ENCODE measurements around the gene IPCEF1.

The IPCEF1 gene

DNA sequence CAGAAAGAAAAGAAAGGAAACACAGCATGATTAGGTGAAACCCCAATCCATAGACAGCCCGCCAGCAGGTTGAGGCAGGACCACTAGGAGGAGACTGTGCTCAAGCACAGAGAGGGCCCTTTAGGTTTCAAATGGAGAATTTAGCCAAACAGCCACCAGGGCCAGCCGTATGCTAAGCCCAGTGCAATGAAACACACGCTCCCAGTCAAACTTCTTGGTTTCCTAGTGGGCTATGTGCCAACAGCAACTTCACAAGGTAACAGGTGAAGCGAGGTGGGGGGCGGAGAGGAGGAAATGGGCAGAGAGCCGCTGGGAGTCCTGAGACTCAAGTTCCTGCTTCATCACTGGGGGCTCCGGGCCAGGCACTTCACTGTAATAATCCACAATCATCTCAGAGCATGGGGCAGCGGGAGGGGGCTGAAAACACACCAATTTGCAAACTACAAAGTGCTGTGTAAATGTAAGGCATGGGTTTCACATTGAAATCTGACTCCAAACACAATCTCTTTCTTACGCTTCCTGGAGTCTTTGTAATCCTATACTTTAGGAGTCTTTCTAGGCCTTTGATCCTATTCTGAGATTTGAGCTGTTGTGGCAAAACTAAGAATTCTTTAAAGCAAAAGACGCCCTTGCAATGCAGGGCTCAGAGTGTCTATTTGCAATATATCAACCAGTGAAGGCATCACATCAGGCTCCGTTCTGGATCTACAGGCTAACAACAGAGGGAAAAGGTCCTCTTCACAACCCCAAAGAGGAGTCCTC lies 200.3 kb downstream of the IPCEF1 start:
- peak in 1 of 2 experiments; percentile 18 for DNase-seq

DNA sequence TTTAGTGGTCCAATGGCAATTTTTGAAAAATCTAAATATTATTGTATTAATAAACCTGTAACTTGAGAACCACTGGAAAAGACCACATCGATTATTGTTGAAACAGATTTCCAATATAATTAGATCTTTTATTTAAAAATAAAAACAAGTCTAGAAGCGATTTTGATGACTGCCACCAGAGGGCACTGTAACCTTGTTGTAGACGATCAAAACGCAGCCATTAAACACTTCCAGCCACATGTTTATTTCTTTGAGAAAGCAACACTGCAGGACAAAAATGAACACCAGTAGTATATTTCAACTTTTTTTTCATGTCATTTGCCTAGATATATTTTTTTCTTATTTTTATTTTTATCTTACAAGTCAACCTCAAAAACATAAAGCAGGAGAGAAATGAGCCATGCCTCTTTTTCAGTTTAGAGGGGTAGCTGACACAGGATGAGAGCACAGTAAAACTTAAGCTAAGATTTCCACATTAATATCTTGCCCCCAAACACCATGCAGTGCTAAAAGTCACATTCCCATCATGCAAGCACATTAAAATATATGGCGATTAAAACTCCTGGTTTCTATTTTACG lies 202.1 kb downstream of the IPCEF1 start:
- DNase-seq = peak in 1 of 2 experiments; percentile 69

DNA sequence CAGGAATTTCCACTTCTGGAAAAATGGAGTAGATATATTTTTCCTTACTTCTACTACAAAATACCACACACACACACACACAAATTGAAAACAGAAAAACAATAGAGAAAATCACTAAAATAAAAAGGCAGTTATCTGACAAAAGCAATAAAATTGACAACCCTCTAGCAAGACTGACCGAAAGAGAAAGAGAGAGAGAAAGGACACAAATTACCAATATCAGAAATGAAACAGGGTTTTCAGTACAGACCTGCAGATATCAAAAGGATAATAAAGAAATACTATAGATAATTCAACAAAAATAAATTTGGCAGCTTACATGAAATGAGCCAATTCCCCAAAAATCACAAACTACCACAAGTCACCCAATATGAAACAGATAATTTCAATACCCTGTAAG lies 212.8 kb downstream of the IPCEF1 start:
- DNase-seq = no peak

DNA sequence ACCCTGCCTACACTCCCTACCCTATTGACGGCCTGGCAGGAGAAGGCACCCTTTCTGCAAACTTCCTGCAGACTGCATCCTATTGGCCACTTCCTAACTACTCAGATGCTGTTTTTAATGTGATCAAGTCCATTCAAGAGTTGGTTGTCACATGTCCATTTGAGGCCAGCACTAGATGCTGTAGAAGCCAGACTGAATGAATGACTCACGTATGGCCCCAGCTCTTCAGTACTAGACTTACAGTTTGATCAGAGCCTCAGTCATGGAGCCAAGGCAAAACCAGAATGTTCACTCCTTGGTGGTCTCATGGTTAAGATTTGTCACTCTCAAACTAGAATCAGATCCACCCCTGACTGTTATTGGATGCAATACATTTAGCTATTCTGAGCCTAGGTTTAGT lies 215.9 kb downstream of the IPCEF1 start:
- DNase-seq = no peak

DNA sequence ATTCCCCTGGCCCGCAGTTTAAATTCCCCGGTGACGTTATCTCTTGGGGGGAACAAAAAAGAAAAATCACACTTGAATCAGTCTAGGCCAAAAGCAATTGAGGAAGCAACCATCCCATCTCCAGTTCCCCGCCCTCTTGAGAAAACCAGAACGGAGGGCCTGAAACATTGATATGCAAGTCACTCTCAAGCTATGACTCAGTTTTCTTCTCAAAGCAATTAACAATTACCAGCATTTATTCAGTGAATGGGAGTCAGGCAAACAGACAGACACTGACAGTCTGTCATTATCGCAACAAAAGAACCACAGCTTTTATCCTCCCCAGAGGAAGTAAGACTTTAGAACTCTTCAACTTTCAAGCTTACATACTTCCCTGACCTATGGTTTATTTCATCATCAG lies 216.7 kb downstream of the IPCEF1 start:
- no peak for DNase-seq

DNA sequence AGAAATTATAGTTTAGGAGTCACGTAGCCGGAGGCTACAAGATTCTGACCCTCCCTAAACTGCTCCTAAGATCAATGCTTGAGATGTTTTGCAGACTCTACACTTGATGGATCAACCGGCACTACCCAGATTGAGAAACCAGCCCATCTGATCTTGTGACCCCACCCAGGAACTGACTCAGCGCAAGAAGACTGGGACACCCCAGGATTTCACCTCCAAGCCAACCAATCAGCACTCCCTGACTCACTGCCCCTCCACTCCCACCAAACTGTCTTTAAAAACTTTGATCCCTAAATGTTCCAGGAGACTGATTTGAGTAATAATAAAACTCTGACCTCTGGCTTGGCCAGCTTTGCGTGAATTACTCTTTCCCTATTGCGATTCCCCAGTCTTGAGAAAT lies 217.8 kb downstream of the IPCEF1 start:
- no peak for DNase-seq

DNA sequence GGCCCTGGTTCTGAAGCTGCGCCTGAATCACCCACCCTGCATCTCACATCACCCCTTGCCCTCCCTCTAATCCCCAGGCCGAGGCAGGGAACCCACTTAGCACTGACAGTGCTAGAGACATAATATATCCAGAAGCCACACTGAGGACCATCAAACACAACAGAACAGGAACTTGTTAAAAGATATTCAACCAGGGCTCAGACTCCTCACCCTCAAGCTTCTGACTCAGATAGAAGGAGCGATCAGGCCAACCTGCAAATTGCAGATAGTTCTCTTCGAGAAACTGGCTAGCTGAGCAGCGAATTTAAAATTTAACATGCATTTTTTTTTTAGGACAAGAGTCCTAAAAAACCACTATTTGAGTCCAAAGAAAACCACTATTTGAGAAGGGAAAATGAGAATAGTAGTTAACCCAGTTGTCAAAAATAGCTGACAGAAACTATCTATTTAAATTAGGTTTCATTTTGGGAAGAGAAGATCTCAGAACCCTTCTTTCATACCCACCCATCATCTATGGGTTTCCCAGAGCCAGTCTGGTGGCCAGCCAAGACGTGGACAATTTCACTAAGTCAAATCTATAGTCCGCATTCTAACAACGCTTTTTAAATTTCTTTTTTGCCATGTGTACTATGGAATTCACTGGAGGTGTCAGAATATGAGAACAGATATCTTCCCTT lies 222.0 kb downstream of the IPCEF1 start:
- no peak for DNase-seq

DNA sequence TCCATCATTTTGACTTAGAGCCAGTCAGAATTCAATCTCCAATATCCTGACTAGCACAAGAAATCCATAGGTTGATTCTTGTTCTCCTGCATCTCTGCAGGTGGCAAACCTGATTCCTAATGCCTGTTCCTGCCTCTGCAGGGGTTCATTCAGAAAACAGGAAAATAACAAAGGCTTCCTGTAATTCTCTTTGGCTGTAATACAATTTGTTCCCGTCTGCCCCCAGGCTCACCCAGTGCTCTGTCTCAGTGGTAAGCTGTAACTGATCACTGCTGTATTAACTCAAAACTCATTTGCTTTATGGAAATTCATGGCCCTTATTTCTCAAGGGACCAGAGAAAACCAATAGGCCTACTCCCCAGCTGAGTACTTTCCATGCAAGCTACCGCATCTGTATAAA lies 228.9 kb downstream of the IPCEF1 start:
- no peak for DNase-seq

DNA sequence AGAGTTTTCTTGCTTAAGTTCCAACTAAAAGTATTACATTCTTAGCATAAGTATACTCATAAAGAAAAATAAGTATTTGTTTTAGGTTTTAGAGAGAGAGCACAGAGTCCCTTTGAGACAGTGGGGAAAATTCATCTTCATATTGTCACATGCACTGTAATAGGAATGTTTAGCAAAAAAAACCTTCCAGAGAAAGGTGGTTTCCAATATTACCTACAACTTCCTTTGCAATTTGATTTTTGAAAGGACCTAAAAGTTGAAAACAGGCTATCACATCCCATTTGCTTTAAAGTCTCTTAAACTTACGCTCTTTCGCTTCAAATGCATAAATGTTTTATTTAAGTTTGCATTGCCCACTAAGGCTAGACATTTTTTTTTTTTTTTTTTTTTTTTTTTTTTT lies 231.2 kb downstream of the IPCEF1 start:
- no peak for DNase-seq

DNA sequence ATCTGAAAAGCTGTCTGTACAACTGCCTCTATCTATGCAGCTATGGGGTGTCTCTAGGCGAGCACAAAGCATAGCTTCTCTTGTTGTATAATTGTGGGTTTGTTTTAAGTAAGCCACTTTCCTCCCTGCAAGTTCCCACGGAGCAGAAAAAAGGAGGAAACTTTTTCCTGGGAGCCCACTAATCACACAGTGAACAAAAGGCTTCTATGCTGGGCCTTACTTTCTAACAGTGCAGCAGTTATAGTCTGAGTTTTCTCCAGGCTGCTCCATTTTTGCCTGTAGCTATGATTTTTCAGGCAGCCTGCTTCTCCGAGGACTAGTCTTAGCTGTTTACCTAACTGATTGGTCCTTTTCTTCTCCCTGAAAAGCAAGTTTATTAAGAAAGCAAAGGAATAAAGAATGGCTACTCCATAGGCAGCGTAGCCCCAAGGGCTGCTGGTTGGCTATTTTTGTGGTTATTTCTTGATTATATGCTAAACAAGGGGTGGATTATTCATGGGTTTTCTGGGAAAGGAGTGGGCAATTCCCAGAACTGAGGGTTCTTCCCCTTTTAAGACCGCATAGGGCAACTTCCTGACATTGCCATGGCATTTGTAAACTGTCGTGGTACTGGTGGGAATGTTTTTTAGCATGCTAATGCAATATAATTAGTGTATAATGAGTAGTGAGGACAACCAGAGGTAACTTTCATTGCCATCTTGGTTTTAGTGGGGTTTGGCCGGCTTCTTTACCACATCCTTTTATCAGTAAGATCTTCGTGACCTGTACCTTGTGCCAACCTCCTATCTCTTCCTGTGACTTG lies 233.2 kb downstream of the IPCEF1 start:
- no peak for DNase-seq

DNA sequence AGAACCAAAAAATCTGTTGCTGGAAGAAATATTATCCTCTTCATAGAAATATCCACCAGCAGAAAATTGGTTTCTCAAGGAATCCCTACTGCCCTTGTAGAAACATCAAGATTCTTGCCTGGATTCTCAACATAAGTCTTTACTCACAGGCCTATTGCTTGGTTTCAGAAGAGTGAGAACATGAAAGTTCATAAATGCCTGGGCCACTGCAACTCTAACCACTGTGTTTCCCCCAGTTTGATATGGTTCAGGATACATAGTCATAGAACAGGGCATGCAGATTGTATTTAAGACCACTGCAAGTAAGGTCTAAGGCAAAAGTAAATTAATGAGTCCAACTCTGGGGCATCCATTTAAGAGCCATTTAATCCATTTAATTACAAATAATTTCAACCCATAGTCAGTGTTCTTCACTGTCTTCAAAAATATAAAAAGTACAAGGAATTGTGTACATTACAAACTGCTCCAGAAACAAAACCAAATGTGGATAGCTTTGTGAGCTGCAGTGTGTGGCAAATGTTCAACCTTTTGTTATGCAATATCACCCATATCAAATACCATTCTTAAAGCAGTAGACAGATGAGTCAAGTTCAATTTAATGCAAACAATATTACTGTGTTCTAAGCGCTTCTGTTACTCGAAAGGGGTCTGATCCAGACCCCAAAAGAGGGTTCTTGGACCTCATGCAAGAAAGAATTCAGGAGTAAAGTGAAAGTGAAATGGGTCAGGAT lies 234.2 kb downstream of the IPCEF1 start:
- DNase-seq = no peak

DNA sequence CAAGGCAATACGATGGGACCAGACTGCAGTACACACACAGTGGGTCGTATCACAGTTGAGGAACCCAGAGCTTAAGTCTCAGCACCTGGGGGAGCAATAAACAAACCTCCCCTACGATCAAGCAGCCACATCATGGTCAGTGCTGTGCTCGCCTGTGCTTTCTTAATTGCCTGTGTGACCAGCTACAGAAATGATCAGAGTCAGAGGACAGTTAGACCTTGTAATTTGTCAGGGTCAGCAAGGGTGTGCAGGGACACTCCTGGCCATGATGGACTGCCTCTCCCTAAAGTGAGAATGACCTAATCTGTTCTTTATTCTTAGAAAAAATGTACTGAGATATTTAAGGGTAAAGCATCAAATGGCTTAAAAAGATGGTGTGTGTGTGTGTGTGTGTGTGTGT lies 239.1 kb downstream of the IPCEF1 start:
- DNase-seq = no peak

DNA sequence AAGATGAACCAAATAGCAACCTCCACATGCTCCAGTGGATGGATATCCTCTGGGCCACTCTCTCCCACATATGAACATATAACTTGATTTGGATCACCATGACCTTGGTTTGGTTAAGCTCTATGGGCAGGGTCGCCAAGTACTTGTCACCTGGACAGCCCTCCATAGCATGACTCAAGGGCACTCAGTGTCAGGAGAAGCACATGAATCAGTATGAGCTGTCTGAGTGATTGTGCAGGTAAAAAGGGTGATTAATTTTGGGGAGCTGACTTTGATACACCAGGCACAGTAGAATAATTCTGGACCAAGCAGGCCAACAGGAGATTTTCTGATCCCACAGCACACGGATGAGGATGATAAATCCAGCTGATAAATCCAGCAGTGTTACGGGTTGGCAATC lies 243.2 kb downstream of the IPCEF1 start:
- DNase-seq = no peak

DNA sequence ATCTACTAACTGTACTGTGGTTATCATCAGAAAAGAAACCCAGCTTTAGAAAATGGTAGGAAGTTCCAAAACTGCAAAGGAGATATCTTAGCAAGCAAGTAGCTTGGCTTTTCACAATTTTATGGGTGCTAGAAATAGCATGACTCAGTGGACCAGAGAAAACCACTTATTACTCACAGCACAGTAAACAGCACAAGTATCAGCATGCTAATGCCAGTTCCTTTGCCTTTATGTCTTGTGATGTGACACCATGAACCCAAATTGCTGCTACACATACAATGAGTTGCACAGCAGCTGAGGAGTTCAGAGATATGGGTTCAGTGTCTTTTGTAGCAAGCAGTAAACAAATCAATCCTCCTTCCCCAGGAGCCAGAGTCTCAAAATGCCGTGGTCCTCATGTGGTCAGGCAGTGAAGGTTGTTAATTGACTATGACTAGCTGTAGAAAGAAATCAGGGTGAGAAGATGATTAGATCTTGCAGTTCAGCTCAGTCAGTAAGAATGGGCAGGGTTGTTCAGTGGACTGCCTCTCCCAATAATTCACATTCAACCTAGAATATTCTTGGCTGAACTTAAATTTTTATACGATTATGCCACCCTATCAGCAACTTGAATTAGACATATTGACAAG lies 244.3 kb downstream of the IPCEF1 start:
- DNase-seq = no peak

DNA sequence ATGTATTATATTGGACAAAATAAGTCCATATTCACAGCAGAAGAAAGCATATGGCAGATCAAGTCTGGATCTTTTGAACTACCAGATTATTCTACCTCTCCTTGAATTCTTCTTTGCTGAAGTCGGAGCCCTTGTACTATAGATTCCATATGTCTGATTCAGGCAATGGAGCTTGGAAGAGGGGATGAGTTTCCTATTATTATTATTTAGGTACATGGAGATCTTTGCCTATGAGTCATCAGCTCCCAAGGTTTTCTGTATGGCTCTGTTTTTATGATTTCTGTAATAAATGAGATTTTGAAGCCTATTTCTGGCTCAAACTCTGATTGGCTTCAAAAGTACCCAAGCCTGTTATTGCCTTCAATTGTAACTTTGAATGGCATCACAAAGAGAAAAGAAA lies 245.6 kb downstream of the IPCEF1 start:
- no peak for DNase-seq

DNA sequence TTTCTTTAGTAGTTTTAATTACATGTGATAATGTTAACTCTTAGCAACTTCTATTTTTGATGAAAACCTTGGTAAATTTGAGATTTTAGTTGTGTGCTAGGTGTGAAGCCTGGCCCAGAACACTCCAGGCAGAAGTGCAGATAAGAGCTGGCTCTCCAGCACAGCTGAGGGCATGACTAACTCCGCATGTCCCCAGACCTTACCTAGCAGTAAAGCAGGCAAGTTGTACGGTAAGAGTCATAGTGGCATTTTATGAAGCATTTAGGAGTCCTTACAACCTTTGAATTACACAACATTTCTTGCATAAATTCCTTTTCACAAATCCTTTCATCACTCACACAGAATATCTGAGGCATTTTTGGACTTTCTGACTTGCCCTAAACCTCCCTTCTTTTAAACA lies 250.4 kb downstream of the IPCEF1 start:
- no peak for DNase-seq
